HepG2 (cell line): Measurements from ENCODE around the gene TTC31. TPM values are rescaled to one million over a fixed set of nuclear protein-coding genes. Genes with fewer than 3 reads are reported as not detected.

Experiments used
- ADNP ChIP-seq: sonication (generic); formaldehyde crosslinking; IDR thresholded peaks from 2 replicates; pipeline ENCODE4 v1.4.0; 2020; ENCODE audit warnings: missing genetic modification reagents
- ARNT2 ChIP-seq: sonication (generic); formaldehyde crosslinking; IDR thresholded peaks from 2 replicates; pipeline ENCODE4 v1.8.0; 2022; ENCODE audit warnings: mild to moderate bottlenecking, low read depth, missing genetic modification reagents, moderate library complexity
- BORCS8-MEF2B ChIP-seq: sonication (generic); formaldehyde crosslinking; IDR thresholded peaks from 2 replicates; pipeline ENCODE4 v1.8.0; 2022; ENCODE audit warnings: mild to moderate bottlenecking, missing genetic modification reagents
- ELF3 ChIP-seq: IDR thresholded peaks from 2 replicates; pipeline ENCODE4 v1.6.1; 2016; ENCODE audit warnings: missing genetic modification reagents, missing compliant biosample characterization
- MED13 ChIP-seq: sonication (generic); formaldehyde crosslinking; IDR thresholded peaks from 2 replicates; pipeline ENCODE4 v1.5.0; 2020; ENCODE audit warnings: missing genetic modification reagents
- MEF2D ChIP-seq: sonication (generic); formaldehyde crosslinking; IDR thresholded peaks from 2 replicates; pipeline ENCODE4 v1.5.1; 2020; ENCODE audit warnings: mild to moderate bottlenecking, missing genetic modification reagents
- PHF5A ChIP-seq: IDR thresholded peaks from one replicate; pipeline ENCODE4 v1.6.1; 2018; ENCODE audit warnings: low read depth, missing genetic modification reagents; ENCODE audit not compliant: unreplicated experiment
- RBFOX2 ChIP-seq: fragments of 200-400 bp; formaldehyde crosslinking; IDR thresholded peaks from 2 replicates; pipeline ENCODE4 v1.6.1; 2017; ENCODE audit warnings: low read depth, mild to moderate bottlenecking, low read length
- RFXAP ChIP-seq: sonication (generic); formaldehyde crosslinking; IDR thresholded peaks from 2 replicates; pipeline ENCODE4 v1.4.0; 2020; ENCODE audit warnings: missing genetic modification reagents, borderline replicate concordance
- SOX13 ChIP-seq, 3 experiments: fragments of 450-650 bp in 1 of 3; sonication (generic) in 1 of 3; formaldehyde crosslinking in 1 of 3; IDR thresholded peaks in 2 of 3; conservative IDR thresholded peaks in 1 of 3; 2 replicates each; pipeline versions ENCODE4 v1.5.0 to v1.6.1; 2016 to 2020; ENCODE audit warnings: antibody characterized with exemption in 1 of 3, mild to moderate bottlenecking in 1 of 3, missing compliant biosample characterization in 1 of 3, missing genetic modification reagents in 1 of 3, moderate library complexity in 1 of 3
- TARDBP ChIP-seq: sonication (generic); formaldehyde crosslinking; IDR thresholded peaks from 2 replicates; pipeline ENCODE4 v1.8.0; 2022; ENCODE audit warnings: mild to moderate bottlenecking, missing genetic modification reagents
- ZFP36L1 ChIP-seq: sonication (generic); formaldehyde crosslinking; IDR thresholded peaks from 2 replicates; pipeline ENCODE4 v1.8.0; 2022; ENCODE audit warnings: mild to moderate bottlenecking, missing genetic modification reagents, moderate library complexity
- ZNF180 ChIP-seq: sonication (generic); formaldehyde crosslinking; IDR thresholded peaks from 2 replicates; pipeline ENCODE4 v1.4.0; 2020; ENCODE audit warnings: low read depth, missing genetic modification reagents, borderline replicate concordance
- ZNF431 ChIP-seq: sonication (generic); formaldehyde crosslinking; IDR thresholded peaks from 2 replicates; pipeline ENCODE4 v1.9.0; 2022; ENCODE audit warnings: missing genetic modification reagents, low read depth, mild to moderate bottlenecking, borderline replicate concordance
- ZNF761 ChIP-seq: sonication (generic); formaldehyde crosslinking; conservative IDR thresholded peaks from 2 replicates; pipeline ENCODE4 v1.4.0; 2020; ENCODE audit warnings: mild to moderate bottlenecking, missing genetic modification reagents
- ZSCAN25 ChIP-seq: sonication (generic); formaldehyde crosslinking; IDR thresholded peaks from 2 replicates; pipeline ENCODE4 v1.8.0; 2022; ENCODE audit warnings: mild to moderate bottlenecking, missing genetic modification reagents
- polyA plus RNA-seq, 8 experiments: library from polyadenylated mRNA; depleted of rRNA in 3 of 8; stranded (reverse) in 7 of 8; unstranded in 1 of 8; fragments of >200 nt; fragmentation: Illumina TruSeq in 4 of 8; extraction: Trizol in 4 of 8; gene quantifications; 2 replicates each; pipeline versions ENCODE4 v1.2.1 to v1.2.3, GENCODE V29; 2011 to 2016; ENCODE audit warnings: low read depth in 4 of 8, missing spikeins in 1 of 8, mixed read lengths in 1 of 8; ENCODE audit not compliant: insufficient read depth in 1 of 8
- total RNA-seq, 5 experiments: library from RNA; depleted of rRNA; stranded (reverse); fragments of >200 nt; fragmentation: Illumina TruSeq; extraction: Trizol; gene quantifications; 2 replicates each; pipeline ENCODE4 v1.2.3, GENCODE V29; 2016; ENCODE audit warnings: low read depth in 1 of 5
- TF ChIP-seq, protein P1 (sequence below): IDR thresholded peaks from 2 replicates; pipeline ENCODE4 v1.4.0; 2020; ENCODE audit warnings: mild to moderate bottlenecking, missing genetic modification reagents
- TF ChIP-seq, protein P2 (sequence below): sonication (generic); formaldehyde crosslinking; IDR thresholded peaks from 2 replicates; pipeline ENCODE4 v1.8.0; 2022; ENCODE audit warnings: low read depth, missing genetic modification reagents
- TF ChIP-seq, protein P3 (sequence below): sonication (generic); formaldehyde crosslinking; IDR thresholded peaks from 2 replicates; pipeline ENCODE4 v1.8.1; 2023; ENCODE audit warnings: mild to moderate bottlenecking, missing genetic modification reagents
- TF ChIP-seq, protein P4 (sequence below): sonication (generic); formaldehyde crosslinking; IDR thresholded peaks from 2 replicates; pipeline ENCODE4 v1.4.0; 2020; ENCODE audit warnings: missing genetic modification reagents, borderline replicate concordance

Gene TTC31
- total and polyA plus RNA-seq, 2 of the 13 experiments (the other 11 are each of a cell fraction or from before 2014, with no cell fraction given) = 28.3 to 39.5 TPM

DNA sequence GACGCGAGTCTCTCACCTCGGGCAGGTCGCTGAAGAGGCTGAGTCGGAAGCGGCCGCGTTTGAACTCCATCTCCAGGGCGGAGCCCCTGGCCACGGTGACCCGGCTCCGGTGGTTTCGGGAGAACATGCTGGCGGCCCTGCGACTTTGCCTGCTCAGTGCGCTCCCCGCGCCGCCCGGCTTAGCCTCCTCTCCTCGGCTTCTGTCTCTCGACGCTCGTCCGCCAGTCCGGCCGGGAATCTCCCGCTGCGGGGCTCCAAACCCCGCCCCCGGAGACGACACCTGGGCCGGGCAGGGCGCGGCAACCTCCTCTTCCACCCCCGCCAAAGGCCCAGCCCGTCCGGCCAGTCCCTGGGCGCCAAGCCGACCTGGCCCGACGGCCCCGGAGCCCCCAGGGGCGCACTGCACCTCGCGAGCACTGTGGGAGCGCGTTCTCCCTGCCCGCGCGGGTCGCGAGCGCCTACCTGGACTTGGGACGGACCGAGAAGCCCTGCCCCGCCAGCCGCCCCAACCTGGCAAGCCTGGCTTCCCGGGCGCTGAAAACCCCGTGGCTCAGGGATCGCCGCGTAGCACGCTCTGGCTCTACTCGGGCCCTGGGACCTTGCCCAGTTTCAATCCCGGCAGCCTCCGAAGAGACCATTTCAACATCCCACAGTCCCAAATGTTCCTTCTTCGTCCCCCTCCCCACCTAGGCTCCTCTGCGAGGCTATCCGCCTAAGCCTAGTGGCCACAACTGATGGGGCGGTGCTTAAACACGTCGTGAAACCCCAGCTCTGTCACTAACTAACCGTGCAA lies 41.0 kb upstream of the TTC31 start, which contains the start of gene RTKN (continued):
- TF ChIP-seq PHF5A (CRISPR knock-in tag) (peak; percentile 86), MEF2D (peak; percentile 65), ARNT2 (CRISPR knock-in tag) (peak; percentile 86), SOX13 (IDR thresholded peaks at IDR 0.05) (no peak; the same call in 1 of the 2 replicates), SOX13 (CRISPR knock-in tag; conservative IDR thresholded peaks at IDR 0.05 in 1 of 2, IDR thresholded peaks at IDR 0.05 in 1 of 2) (peak in 1 of 2 experiments; percentile 46; a peak in 1 of 4 replicates), ZNF180 (CRISPR knock-in tag) (peak; percentile 78; the same call in 1 of the 2 replicates), RFXAP (CRISPR knock-in tag) (peak; percentile 72; the same call in 1 of the 2 replicates), MED13 (peak; percentile 84; the same call in 1 of the 2 replicates), RBFOX2 (peak; percentile 99), ELF3 (CRISPR knock-in tag) (peak; percentile 61), BORCS8-MEF2B (CRISPR knock-in tag) (peak; percentile 76; the same call in 1 of the 2 replicates), ZNF761 (0 out of 2 replicates have a peak, but pooled peaks have one; percentile 44), ZNF431 (CRISPR knock-in tag) (peak; percentile 89; the same call in 1 of the 2 replicates), TARDBP (CRISPR knock-in tag) (peak; percentile 79), ZFP36L1 (CRISPR knock-in tag) (peak; percentile 85; the same call in 1 of the 2 replicates), ZSCAN25 (CRISPR knock-in tag) (peak; percentile 43), ADNP (CRISPR knock-in tag) (0 out of 2 replicates have a peak, but pooled peaks have one; percentile 12)
- TF ChIP-seq, protein P1, sequence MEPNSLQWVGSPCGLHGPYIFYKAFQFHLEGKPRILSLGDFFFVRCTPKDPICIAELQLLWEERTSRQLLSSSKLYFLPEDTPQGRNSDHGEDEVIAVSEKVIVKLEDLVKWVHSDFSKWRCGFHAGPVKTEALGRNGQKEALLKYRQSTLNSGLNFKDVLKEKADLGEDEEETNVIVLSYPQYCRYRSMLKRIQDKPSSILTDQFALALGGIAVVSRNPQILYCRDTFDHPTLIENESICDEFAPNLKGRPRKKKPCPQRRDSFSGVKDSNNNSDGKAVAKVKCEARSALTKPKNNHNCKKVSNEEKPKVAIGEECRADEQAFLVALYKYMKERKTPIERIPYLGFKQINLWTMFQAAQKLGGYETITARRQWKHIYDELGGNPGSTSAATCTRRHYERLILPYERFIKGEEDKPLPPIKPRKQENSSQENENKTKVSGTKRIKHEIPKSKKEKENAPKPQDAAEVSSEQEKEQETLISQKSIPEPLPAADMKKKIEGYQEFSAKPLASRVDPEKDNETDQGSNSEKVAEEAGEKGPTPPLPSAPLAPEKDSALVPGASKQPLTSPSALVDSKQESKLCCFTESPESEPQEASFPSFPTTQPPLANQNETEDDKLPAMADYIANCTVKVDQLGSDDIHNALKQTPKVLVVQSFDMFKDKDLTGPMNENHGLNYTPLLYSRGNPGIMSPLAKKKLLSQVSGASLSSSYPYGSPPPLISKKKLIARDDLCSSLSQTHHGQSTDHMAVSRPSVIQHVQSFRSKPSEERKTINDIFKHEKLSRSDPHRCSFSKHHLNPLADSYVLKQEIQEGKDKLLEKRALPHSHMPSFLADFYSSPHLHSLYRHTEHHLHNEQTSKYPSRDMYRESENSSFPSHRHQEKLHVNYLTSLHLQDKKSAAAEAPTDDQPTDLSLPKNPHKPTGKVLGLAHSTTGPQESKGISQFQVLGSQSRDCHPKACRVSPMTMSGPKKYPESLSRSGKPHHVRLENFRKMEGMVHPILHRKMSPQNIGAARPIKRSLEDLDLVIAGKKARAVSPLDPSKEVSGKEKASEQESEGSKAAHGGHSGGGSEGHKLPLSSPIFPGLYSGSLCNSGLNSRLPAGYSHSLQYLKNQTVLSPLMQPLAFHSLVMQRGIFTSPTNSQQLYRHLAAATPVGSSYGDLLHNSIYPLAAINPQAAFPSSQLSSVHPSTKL (CRISPR knock-in tag) = peak; percentile 44
- TF ChIP-seq, protein P2, sequence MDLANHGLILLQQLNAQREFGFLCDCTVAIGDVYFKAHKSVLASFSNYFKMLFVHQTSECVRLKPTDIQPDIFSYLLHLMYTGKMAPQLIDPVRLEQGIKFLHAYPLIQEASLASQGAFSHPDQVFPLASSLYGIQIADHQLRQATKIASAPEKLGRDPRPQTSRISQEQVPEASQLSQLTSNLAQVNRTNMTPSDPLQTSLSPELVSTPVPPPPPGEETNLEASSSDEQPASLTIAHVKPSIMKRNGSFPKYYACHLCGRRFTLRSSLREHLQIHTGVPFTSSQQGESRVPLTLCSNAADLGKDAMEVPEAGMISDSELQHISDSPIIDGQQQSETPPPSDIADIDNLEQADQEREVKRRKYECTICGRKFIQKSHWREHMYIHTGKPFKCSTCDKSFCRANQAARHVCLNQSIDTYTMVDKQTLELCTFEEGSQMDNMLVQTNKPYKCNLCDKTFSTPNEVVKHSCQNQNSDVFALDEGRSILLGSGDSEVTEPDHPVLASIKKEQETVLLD (CRISPR knock-in tag) = 0 out of 2 replicates have a peak, but pooled peaks have one; percentile 40
- TF ChIP-seq, protein P3, sequence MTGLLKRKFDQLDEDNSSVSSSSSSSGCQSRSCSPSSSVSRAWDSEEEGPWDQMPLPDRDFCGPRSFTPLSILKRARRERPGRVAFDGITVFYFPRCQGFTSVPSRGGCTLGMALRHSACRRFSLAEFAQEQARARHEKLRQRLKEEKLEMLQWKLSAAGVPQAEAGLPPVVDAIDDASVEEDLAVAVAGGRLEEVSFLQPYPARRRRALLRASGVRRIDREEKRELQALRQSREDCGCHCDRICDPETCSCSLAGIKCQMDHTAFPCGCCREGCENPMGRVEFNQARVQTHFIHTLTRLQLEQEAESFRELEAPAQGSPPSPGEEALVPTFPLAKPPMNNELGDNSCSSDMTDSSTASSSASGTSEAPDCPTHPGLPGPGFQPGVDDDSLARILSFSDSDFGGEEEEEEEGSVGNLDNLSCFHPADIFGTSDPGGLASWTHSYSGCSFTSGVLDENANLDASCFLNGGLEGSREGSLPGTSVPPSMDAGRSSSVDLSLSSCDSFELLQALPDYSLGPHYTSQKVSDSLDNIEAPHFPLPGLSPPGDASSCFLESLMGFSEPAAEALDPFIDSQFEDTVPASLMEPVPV = peak; percentile 35
- TF ChIP-seq, protein P4, sequence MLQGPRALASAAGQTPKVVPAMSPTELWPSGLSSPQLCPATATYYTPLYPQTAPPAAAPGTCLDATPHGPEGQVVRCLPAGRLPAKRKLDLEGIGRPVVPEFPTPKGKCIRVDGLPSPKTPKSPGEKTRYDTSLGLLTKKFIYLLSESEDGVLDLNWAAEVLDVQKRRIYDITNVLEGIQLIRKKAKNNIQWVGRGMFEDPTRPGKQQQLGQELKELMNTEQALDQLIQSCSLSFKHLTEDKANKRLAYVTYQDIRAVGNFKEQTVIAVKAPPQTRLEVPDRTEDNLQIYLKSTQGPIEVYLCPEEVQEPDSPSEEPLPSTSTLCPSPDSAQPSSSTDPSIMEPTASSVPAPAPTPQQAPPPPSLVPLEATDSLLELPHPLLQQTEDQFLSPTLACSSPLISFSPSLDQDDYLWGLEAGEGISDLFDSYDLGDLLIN (CRISPR knock-in tag) = peak; percentile 62; the same call in 1 of the 2 replicates
